Activated naive CD8-positive, alpha-beta T cell treated with anti-CD3 and anti-CD28 coated beads, Interleukin-2, amount 50 U/mL, for 16 hours (primary cell): ENCODE measurements around the gene UBQLN4.

Experiments used
- DNase-seq: peaks from one replicate; pipeline ENCODE4 v3.0.0-alpha.2; 2020; ENCODE audit warnings: low read depth, low spot score

UBQLN4 gene

GRCh38 chr1:156053768-156054499 is at the start of gene UBQLN4:
Gene UBQLN4, minus strand, starts transcription at chr1:156053798. Its CDS starts 97 bp downstream, at chr1:156053701.
- DNase-seq: peak; percentile 77

DNA sequence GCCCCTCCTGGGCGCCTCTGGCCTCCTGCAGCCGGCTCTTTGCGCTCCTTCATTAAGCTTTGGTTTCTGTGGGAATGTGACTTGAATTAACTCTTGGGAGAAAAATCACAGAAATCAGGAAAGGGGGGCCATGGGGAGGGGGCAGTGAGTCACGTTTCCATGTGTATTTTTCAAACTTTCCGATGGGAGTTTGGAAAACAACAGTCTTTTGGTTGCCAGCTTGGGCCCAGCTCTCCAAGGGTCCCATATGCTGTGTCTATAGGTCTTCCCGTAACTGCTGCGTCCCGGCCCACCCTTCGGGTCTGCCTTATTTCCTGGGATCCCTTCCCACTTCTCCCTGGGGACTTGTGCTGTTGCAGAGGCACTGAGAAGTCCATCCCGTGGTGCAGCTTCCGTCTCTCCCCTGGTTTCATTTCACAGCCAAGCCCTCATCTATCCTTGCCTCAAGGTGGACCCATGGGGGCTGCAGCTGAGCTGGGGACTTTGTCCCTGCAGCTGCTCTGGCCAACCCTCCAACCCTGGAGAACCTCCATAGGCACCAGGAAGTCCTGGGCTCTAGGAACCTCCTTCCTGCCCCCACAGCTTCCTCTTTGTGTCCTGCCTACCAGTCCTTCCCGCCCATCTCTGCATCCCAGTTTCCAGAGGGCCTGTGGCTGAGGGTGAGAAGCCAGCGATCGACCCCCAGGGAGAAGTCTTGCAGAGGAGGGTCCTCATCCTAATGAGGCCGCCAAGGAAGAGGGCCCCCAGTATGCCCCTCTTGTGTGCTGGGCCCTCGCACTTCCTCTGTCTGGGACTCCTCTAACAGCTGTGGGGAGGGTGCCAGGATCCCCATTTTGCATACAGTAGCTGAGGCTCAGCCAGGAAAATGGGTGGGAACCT is 49.3 kb upstream of the UBQLN4 start:
- DNase-seq: no peak

- no peak for DNase-seq
These were observed 48.3 kb upstream of the UBQLN4 start for GRCh38 chr1:156101880-156102279.

- DNase-seq: no peak
These were observed 46.8 kb upstream of the UBQLN4 start for GRCh38 chr1:156100205-156100995.

DNA sequence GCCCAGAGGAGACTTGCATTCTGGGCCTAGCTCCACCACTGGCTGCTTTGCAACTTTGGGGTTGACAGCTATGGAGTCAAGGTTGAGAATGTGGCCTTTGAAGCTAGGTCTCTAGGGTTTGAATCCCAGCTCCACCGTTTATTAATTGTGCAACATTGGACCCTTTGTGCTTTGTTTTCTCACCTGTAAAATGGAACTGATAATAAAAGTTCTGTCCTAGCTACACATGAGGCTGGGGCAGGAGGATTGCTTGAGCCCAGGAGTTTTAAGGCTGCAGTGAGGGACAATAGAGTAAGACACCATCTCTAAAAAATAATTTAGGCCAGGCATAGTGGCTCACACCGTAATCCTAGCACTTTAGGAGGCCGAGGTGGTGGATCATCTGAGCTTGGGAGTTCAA is 45.7 kb upstream of the UBQLN4 start:
- DNase-seq: no peak

- DNase-seq: no peak
These were observed 45.2 kb upstream of the UBQLN4 start for GRCh38 chr1:156098784-156099183.

GRCh38 chr1:156097499-156098178 is 44.0 kb upstream of the UBQLN4 start:
- DNase-seq: no peak

- DNase-seq: peak; percentile 71
These were observed 43.2 kb upstream of the UBQLN4 start for GRCh38 chr1:156096640-156097391.

GRCh38 chr1:156095906-156096508 is 42.4 kb upstream of the UBQLN4 start:
- no peak for DNase-seq

DNA sequence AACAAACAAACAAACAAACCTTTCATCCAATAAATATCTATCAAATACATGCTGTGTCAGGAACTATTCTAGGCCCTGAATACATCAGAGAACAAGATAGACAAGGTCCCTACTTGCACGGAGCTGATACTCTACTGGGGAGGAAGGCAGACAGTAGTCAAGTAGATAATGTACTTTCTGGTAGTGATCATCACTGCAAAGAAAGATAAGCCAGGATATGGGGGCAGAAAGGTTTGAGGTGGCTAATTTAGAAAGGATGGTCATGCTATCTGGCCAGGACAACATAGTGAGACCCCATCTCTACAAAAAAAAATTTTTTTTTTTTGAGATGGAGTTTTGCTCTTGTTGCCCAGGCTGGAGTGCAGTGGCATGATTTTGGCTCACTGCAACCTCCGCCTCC is 38.0 kb upstream of the UBQLN4 start:
- no peak for DNase-seq

GRCh38 chr1:156090840-156091188 is 37.2 kb upstream of the UBQLN4 start:
- DNase-seq: peak; percentile 81

GRCh38 chr1:156090138-156090839 is 36.7 kb upstream of the UBQLN4 start:
- DNase-seq: no peak

DNA sequence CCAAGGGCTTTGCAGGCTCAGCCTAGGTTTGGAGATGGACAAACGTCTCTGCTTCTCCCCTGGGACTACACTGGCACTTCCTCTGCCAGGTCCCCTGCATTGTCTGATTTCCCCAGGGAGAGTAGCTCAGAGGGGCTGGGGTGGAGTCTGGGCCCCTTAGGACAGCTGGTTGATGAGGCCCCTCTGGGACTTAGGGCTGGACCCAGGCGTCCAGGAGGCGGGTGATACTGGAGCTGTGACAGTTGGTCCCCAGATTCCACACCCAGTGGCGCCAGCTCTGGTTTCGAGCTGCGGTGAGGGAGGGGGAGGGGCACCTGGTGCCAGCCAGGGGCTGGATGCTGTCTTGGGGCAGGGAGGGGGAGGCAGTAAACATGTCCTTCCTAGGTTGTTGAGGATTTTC is 36.1 kb upstream of the UBQLN4 start:
- DNase-seq: no peak

DNA sequence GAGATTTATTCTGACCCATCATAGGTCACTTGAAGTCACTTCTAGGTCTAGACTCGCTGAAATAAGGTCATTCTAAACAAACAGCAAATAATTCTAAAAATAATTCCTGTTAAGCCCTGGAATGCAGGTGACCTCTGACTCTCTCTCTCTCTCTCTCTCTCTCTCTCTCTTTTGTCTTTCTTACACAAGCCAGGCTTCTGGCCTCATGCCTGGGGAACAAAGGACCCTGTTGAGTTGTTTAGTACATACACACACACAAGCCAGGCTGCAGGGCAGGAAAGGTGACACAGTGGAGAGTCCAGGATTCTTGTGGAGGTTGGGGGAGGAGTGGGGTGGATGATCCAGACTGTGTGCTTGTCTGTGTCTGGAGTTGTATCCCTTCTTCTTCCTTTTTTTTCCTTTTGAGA is 32.7 kb upstream of the UBQLN4 start:
- DNase-seq: no peak

- no peak for DNase-seq
These were observed 30.5 kb upstream of the UBQLN4 start for GRCh38 chr1:156083800-156084790.

- no peak for DNase-seq
These were observed 28.9 kb upstream of the UBQLN4 start, which contains the start of gene MEX3A for GRCh38 chr1:156082309-156083091. Gene MEX3A, minus strand, starts transcription at chr1:156082465. Its CDS starts 467 bp downstream, at chr1:156081998.

DNA sequence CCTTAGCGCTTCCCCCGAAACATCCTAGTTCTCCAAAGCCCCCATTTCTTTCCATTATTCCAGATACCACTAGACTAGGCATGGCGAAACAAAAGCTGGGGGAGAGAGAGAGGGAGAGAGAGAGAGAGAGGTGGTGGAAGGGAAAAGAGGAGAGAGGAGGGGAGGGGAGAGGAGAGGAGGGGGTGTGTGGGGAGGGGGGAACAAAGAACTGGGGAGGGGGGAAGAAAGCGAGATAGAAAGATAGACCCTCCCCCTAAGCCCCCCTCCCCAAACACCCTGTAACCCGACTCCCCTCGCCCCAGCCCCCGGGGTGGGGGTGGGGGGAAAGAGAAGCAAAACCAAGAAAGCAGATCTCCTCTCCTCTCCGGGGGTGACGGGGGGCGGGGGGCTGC is 28.3 kb upstream of the UBQLN4 start:
- DNase-seq: no peak
